Pancreas (tissue), 10 donors: ENCODE results near the gene C16orf82. TPM values are rescaled to one million over a fixed set of nuclear protein-coding genes. Genes with fewer than 3 reads are reported as not detected.

ENCODE experiments used
- ATAC-seq, 4 donors: fragments of 200-7000 bp; cut with Tn5 transposase; one replicate each; pipeline versions ENCODE4 v1.8.0 to v1.9.1; 2020; ENCODE audit warnings: mild to moderate bottlenecking in 4 of 4, moderate library complexity in 4 of 4
- DNase-seq, 6 donors: peaks; one replicate each; pipeline ENCODE4 v3.0.0-alpha.2; 2020
- FAIRE-seq: peaks from 2 replicates; lab custom pipeline; 2012; peaks lifted over from hg19 to GRCh38; lab: Jason Lieb, UNC
- H3K27ac ChIP-seq, 4 donors: fragments of 200-600 bp; sonication (generic); 1 replicate in 3 of 4; 2 replicates in 1 of 4; pipeline versions ENCODE4 v1.5.0 to v1.8.0; 2020
- H3K27me3 ChIP-seq, 4 donors: fragments of 200-600 bp; one replicate each; pipeline ENCODE4 v1.8.0; 2021
- H3K36me3 ChIP-seq, 3 donors: fragments of 200-600 bp; sonication (generic) in 1 of 3; one replicate each; pipeline versions ENCODE4 v1.5.0 to v1.8.0; 2020 to 2021
- H3K4me1 ChIP-seq, 3 donors: fragments of 200-600 bp; one replicate each; pipeline ENCODE4 v1.8.0; 2021
- H3K4me3 ChIP-seq, 4 donors: fragments of 200-600 bp; sonication (generic) in 2 of 4; one replicate each; pipeline versions ENCODE4 v1.5.0 to v1.8.0; 2020 to 2021
- H3K9me3 ChIP-seq, 4 donors: fragments of 200-600 bp; one replicate each; pipeline ENCODE4 v1.8.0; 2021
- CTCF ChIP-seq, 4 donors: fragments of 200-600 bp; sonication (generic) in 3 of 4; IDR thresholded peaks; one replicate each; pipeline versions ENCODE4 v1.5.0 to v1.8.0; 2021; ENCODE audit warnings: antibody characterized with exemption in 4 of 4
- WGBS, 2 donors: extraction: QIAGEN DNeasy Blood & Tissue Kit; methylation state at CpG; one replicate each; pipeline ENCODE4 v1.1.7; 2013; 5-methylcytosine and 5-hydroxymethylcytosine counted together
- intact Hi-C, 3 donors: fragments of 100-400 bp; cut with DNase I; formaldehyde crosslinking; loops; one replicate each; pipeline versions ENCODE4 v1.11.1 to v1.14.2; 2022
- polyA plus RNA-seq, 2 donors: library from polyadenylated mRNA; stranded (reverse); fragments of 200-250 nt; gene quantifications; one replicate each; pipeline ENCODE4 v1.2.3, GENCODE V29; 2013
- total RNA-seq, 6 donors: library from RNA; stranded (reverse); fragmentation: NEBNext Ultra II Directional in 4 of 6; extraction: Animal tissue kit (Norgen Biotek cat#: 25700) in 4 of 6; gene quantifications; one replicate each; pipeline versions ENCODE4 v1.2.1 to v1.2.4, GENCODE V29; 2021 to 2023
- donor health status: healthy with polysubstance abuse.
- donor health status: DM: no; HTN: no; CAD: no; lungs with moderate emphysema.
- donor health status: DM: no; HTN: no; CAD: no.
- donor health status: control.
- donor health status: control.
- donor health status: Bipolar disorder and iron deficiency.
- donor health status: DM: yes; HTN: yes; CAD: no.
- donor health status: DM: no; HTN: no; CAD: no.
- donor health status: DM: no; HTN: no; CAD: no.
- donor health status: DM: yes; HTN: yes; CAD: no.

Gene C16orf82
- total and polyA plus RNA-seq, 8 donors: not detected

- no peak for TF ChIP-seq CTCF (IDR thresholded peaks at IDR 0.05)
- no peak for FAIRE-seq
- ATAC-seq: peak in 3 of 4 donors; percentile 39 to 59 (median 49)
- peak in 1 of 6 donors; percentile 22 for DNase-seq
- intact Hi-C loops: no loop called here
- Histone ChIP-seq H3K27me3 (no peaks in the 10 kb centered on the region), H3K36me3 (no peaks in the 10 kb centered on the region), H3K4me3 (no peak overlapping the region), H3K4me1 (no peaks in the 10 kb centered on the region), H3K9me3 (no peaks in the 10 kb centered on the region), H3K27ac (no peak overlapping the region)
- 53 to 63% methylated on average over 6 of the region's 6 CpGs for WGBS, 2 donors
Measured at GRCh38 chr16:27097800-27098230, 31.1 kb downstream of the C16orf82 start.

GRCh38 chr16:27098366-27099049, 31.8 kb downstream of the C16orf82 start:
- DNase-seq (no peak), FAIRE-seq (no peak), ATAC-seq (no peak)
- WGBS, 2 donors: 55 to 76% methylated on average over 3 of the region's 3 CpGs
- Histone ChIP-seq H3K36me3 (no peaks in the 10 kb centered on the region), H3K27ac (no peak overlapping the region), H3K9me3 (no peaks in the 10 kb centered on the region), H3K4me3 (no peak overlapping the region), H3K4me1 (no peaks in the 10 kb centered on the region), H3K27me3 (no peaks in the 10 kb centered on the region)
- no peak for TF ChIP-seq CTCF (IDR thresholded peaks at IDR 0.05)
- intact Hi-C loops: no loop called here

GRCh38 chr16:27102701-27103575, 36.2 kb downstream of the C16orf82 start:
- 45 to 50% methylated on average over 11 of the region's 11 CpGs for whole genome bisulfite sequencing, 2 donors
- intact Hi-C loops: loop anchor here in 1 of 3 donors (10.0 kb wide), 1 partner anchor 1258 kb away; no protein-coding TSS in a partner anchor
- no peak for FAIRE-seq

GRCh38 chr16:27103954-27104353, 37.2 kb downstream of the C16orf82 start:
- no peak for DNase-seq
- intact Hi-C loops: loop anchor here in 1 of 3 donors (10.0 kb wide), 1 partner anchor 1259 kb away; no protein-coding TSS in a partner anchor
- no peak overlapping the region for H3K27ac ChIP-seq
- no peak for TF ChIP-seq CTCF (IDR thresholded peaks at IDR 0.05)
- no peaks in the 10 kb centered on the region for H3K36me3 ChIP-seq
- no peak for FAIRE-seq
- H3K9me3 ChIP-seq: no peaks in the 10 kb centered on the region
- H3K4me1 ChIP-seq: no peaks in the 10 kb centered on the region
- no peaks in the 10 kb centered on the region for H3K27me3 ChIP-seq
- no peak overlapping the region for H3K4me3 ChIP-seq
- no peak for ATAC-seq
- WGBS, 2 donors: 91 to 94% methylated on average over 1 of the region's 1 CpG

More at GRCh38 chr16:27102701-27103575, 36.2 kb downstream of the C16orf82 start:
- ATAC-seq (no peak), DNase-seq (no peak)
- H3K36me3 ChIP-seq: no peaks in the 10 kb centered on the region
- H3K4me3 ChIP-seq: no peak overlapping the region
- H3K9me3 ChIP-seq: no peaks in the 10 kb centered on the region
- H3K4me1 ChIP-seq: no peaks in the 10 kb centered on the region
- TF ChIP-seq CTCF (IDR thresholded peaks at IDR 0.05): no peak
- no peaks in the 10 kb centered on the region for H3K27me3 ChIP-seq
- H3K27ac ChIP-seq: no peak overlapping the region
